ENCODE data around the gene CTTNBP2. TPM values are rescaled to one million over a fixed set of nuclear protein-coding genes. Genes with fewer than 3 reads are reported as not detected.

The CTTNBP2 gene
- total RNA-seq, 2 donors from 2014 or later, result not detected

GRCh38 chr7:117809958-117810357 lies 63.3 kb downstream of the CTTNBP2 start:
- Mint-ChIP-seq H3K9me3 (no peaks in the 10 kb centered on the region), H3K36me3 (no peaks in the 10 kb centered on the region), H3K27ac (no peak overlapping the region)
- ATAC-seq (no peak), DNase-seq (ENCODE audit: low spot score in 2 of 2) (no peak)

GRCh38 chr7:117808910-117809705 lies 64.1 kb downstream of the CTTNBP2 start:
- ATAC-seq (no peak), DNase-seq (ENCODE audit: low spot score in 2 of 2) (no peak)
- no peak overlapping the region for H3K27ac Mint-ChIP-seq
- H3K9me3 Mint-ChIP-seq, result no peaks in the 10 kb centered on the region
- H3K36me3 Mint-ChIP-seq, result no peaks in the 10 kb centered on the region

- Mint-ChIP-seq H3K36me3 (no peaks in the 10 kb centered on the region), H3K9me3 (no peaks in the 10 kb centered on the region), H3K27ac (no peak overlapping the region)
- no peak for DNase-seq (ENCODE audit: low spot score in 2 of 2)
- ATAC-seq, result no peak
Observed at GRCh38 chr7:117808341-117808757, 64.9 kb downstream of the CTTNBP2 start.

- no peak for ATAC-seq
- Mint-ChIP-seq H3K9me3 (no peaks in the 10 kb centered on the region), H3K36me3 (no peaks in the 10 kb centered on the region), H3K27ac (no peak overlapping the region)
- DNase-seq (ENCODE audit: low spot score in 2 of 2), result no peak
Observed at GRCh38 chr7:117807676-117808075, 65.6 kb downstream of the CTTNBP2 start.

GRCh38 chr7:117806011-117806410 lies 67.2 kb downstream of the CTTNBP2 start:
- Mint-ChIP-seq H3K27ac (no peak overlapping the region), H3K36me3 (no peaks in the 10 kb centered on the region), H3K9me3 (no peaks in the 10 kb centered on the region)
- ATAC-seq (no peak), DNase-seq (ENCODE audit: low spot score in 2 of 2) (no peak)

GRCh38 chr7:117805241-117805640 lies 68.0 kb downstream of the CTTNBP2 start:
- no peaks in the 10 kb centered on the region for H3K9me3 Mint-ChIP-seq
- no peak overlapping the region for H3K27ac Mint-ChIP-seq
- DNase-seq (ENCODE audit: low spot score in 2 of 2) (no peak), ATAC-seq (no peak)
- H3K36me3 Mint-ChIP-seq, result no peaks in the 10 kb centered on the region

GRCh38 chr7:117803476-117803875 lies 69.8 kb downstream of the CTTNBP2 start:
- Mint-ChIP-seq H3K36me3 (no peaks in the 10 kb centered on the region), H3K9me3 (no peaks in the 10 kb centered on the region), H3K27ac (no peak overlapping the region)
- DNase-seq (ENCODE audit: low spot score in 2 of 2) (no peak), ATAC-seq (no peak)

GRCh38 chr7:117802660-117803059 lies 70.6 kb downstream of the CTTNBP2 start:
- Mint-ChIP-seq H3K9me3 (no peaks in the 10 kb centered on the region), H3K27ac (no peak overlapping the region), H3K36me3 (no peaks in the 10 kb centered on the region)
- ATAC-seq (no peak), DNase-seq (ENCODE audit: low spot score in 2 of 2) (no peak)

GRCh38 chr7:117800841-117801240 lies 72.4 kb downstream of the CTTNBP2 start:
- no peak overlapping the region for H3K27ac Mint-ChIP-seq
- H3K36me3 Mint-ChIP-seq, result no peaks in the 10 kb centered on the region
- H3K9me3 Mint-ChIP-seq, result no peaks in the 10 kb centered on the region
- DNase-seq (ENCODE audit: low spot score in 2 of 2) (no peak), ATAC-seq (no peak)

GRCh38 chr7:117800406-117800805 lies 72.8 kb downstream of the CTTNBP2 start:
- DNase-seq (ENCODE audit: low spot score in 2 of 2) (no peak), ATAC-seq (no peak)
- no peaks in the 10 kb centered on the region for H3K9me3 Mint-ChIP-seq
- no peak overlapping the region for H3K27ac Mint-ChIP-seq
- no peaks in the 10 kb centered on the region for H3K36me3 Mint-ChIP-seq

- Mint-ChIP-seq H3K27ac (no peak overlapping the region), H3K36me3 (no peaks in the 10 kb centered on the region), H3K9me3 (peaks cover 0 to 4% of the 10 kb centered on the region in 2 donors)
- ATAC-seq (no peak), DNase-seq (ENCODE audit: low spot score in 2 of 2) (no peak)
Observed at GRCh38 chr7:117796889-117797288, 76.4 kb downstream of the CTTNBP2 start.

GRCh38 chr7:117793976-117794375 lies 79.3 kb downstream of the CTTNBP2 start:
- ATAC-seq, result no peak
- Mint-ChIP-seq H3K36me3 (no peaks in the 10 kb centered on the region), H3K9me3 (peaks cover 0 to 4% of the 10 kb centered on the region in 2 donors), H3K27ac (no peak overlapping the region)
- no peak for DNase-seq (ENCODE audit: low spot score in 2 of 2)

- no peak for ATAC-seq
- Mint-ChIP-seq H3K9me3 (peaks cover 0 to 4% of the 10 kb centered on the region in 2 donors), H3K36me3 (no peaks in the 10 kb centered on the region), H3K27ac (no peak overlapping the region)
- DNase-seq (ENCODE audit: low spot score in 2 of 2), result no peak
Observed at GRCh38 chr7:117793521-117793920, 79.7 kb downstream of the CTTNBP2 start.

- H3K27ac Mint-ChIP-seq, result no peak overlapping the region
- ATAC-seq, result no peak
Observed at GRCh38 chr7:117791877-117792780, 81.1 kb downstream of the CTTNBP2 start.

GRCh38 chr7:117790731-117791130 lies 82.5 kb downstream of the CTTNBP2 start:
- H3K9me3 Mint-ChIP-seq, result peaks cover 0 to 4% of the 10 kb centered on the region in 2 donors
- H3K27ac Mint-ChIP-seq, result no peak overlapping the region
- DNase-seq (ENCODE audit: low spot score in 2 of 2) (no peak), ATAC-seq (no peak)
- no peaks in the 10 kb centered on the region for H3K36me3 Mint-ChIP-seq

More at GRCh38 chr7:117791877-117792780, 81.1 kb downstream of the CTTNBP2 start:
- DNase-seq (ENCODE audit: low spot score in 2 of 2), result no peak
- H3K36me3 Mint-ChIP-seq, result no peaks in the 10 kb centered on the region
- peaks cover 0 to 4% of the 10 kb centered on the region in 2 donors for H3K9me3 Mint-ChIP-seq

GRCh38 chr7:117790251-117790650 lies 83.0 kb downstream of the CTTNBP2 start:
- DNase-seq (ENCODE audit: low spot score in 2 of 2), result no peak
- no peak for ATAC-seq
- H3K27ac Mint-ChIP-seq, result no peak overlapping the region
- peaks cover 0 to 4% of the 10 kb centered on the region in 2 donors for H3K9me3 Mint-ChIP-seq
- no peaks in the 10 kb centered on the region for H3K36me3 Mint-ChIP-seq

GRCh38 chr7:117785431-117785830 lies 87.8 kb downstream of the CTTNBP2 start:
- ATAC-seq (no peak), DNase-seq (ENCODE audit: low spot score in 2 of 2) (no peak)
- no peaks in the 10 kb centered on the region for H3K36me3 Mint-ChIP-seq

More at GRCh38 chr7:117785431-117785830, 87.8 kb downstream of the CTTNBP2 start:
- Mint-ChIP-seq H3K27ac (no peak overlapping the region), H3K9me3 (no peaks in the 10 kb centered on the region)
